HG02678 (cell line): ENCODE measurements around the gene VPS8.
A peak's percentile ranks its signal among the peaks of the same experiment; 100 is the strongest.
"Not testable (repeated sequence)": the region's sequence is repeated elsewhere in the genome, so short reads cannot be mapped to it uniquely, and the experiment has no call there.

Source experiments
- ATAC-seq: cut with Tn5 transposase; IDR thresholded peaks from one replicate; pipeline ENCODE4 v1.9.1; 2021; ENCODE audit warnings: mild to moderate bottlenecking, moderate library complexity; ENCODE audit not compliant: unreplicated experiment

Gene VPS8

GRCh38 chr3:184848934-184849333 is 37.0 kb downstream of the VPS8 start:
- ATAC-seq = no peak

GRCh38 chr3:184850201-184850600 is 38.2 kb downstream of the VPS8 start:
- no peak for ATAC-seq

GRCh38 chr3:184857099-184857498 is 45.1 kb downstream of the VPS8 start:
- no peak for ATAC-seq

- no peak for ATAC-seq
Measured at GRCh38 chr3:184864000-184864399, 52.0 kb downstream of the VPS8 start.

GRCh38 chr3:184868477-184868876 is 56.5 kb downstream of the VPS8 start:
- ATAC-seq = no peak

- no peak for ATAC-seq
Measured at GRCh38 chr3:184872200-184872599, 60.2 kb downstream of the VPS8 start.

GRCh38 chr3:184873141-184873540 is 61.2 kb downstream of the VPS8 start:
- ATAC-seq = no peak

GRCh38 chr3:184874709-184875644 is 63.0 kb downstream of the VPS8 start:
- no peak for ATAC-seq

- ATAC-seq = no peak
Measured at GRCh38 chr3:184880276-184881019, 68.5 kb downstream of the VPS8 start.

- ATAC-seq = peak; percentile 99
Measured at GRCh38 chr3:184884359-184885017, 72.5 kb downstream of the VPS8 start.

- ATAC-seq = no peak
Measured at GRCh38 chr3:184885112-184885511, 73.1 kb downstream of the VPS8 start.

- no peak for ATAC-seq
Measured at GRCh38 chr3:184887574-184887973, 75.6 kb downstream of the VPS8 start.

- no peak for ATAC-seq
Measured at GRCh38 chr3:184889312-184889904, 77.4 kb downstream of the VPS8 start.

GRCh38 chr3:184894051-184894450 is 82.1 kb downstream of the VPS8 start:
- no peak for ATAC-seq

- ATAC-seq = no peak
Measured at GRCh38 chr3:184895350-184895749, 83.4 kb downstream of the VPS8 start.

GRCh38 chr3:184896336-184896735 is 84.4 kb downstream of the VPS8 start:
- no peak for ATAC-seq

- no peak for ATAC-seq
Measured at GRCh38 chr3:184899953-184900595, 88.1 kb downstream of the VPS8 start.

- not testable (repeated sequence) for ATAC-seq
Measured at GRCh38 chr3:184907031-184907430, 95.1 kb downstream of the VPS8 start.

- no peak for ATAC-seq
Measured at GRCh38 chr3:184907681-184908649, 96.0 kb downstream of the VPS8 start.
